Muscle layer of duodenum (tissue), 2 donors: ENCODE measurements around the gene GNG2.

Experiments
- H3K27ac ChIP-seq: one replicate; pipeline ENCODE4 v1.7.0; 2013; ENCODE audit warnings: mild to moderate bottlenecking, low read length
- H3K27me3 ChIP-seq: one replicate; pipeline ENCODE4 v1.7.0; 2013; ENCODE audit warnings: low read depth, mild to moderate bottlenecking, control low read depth, low read length
- H3K36me3 ChIP-seq, 2 donors: one replicate each; pipeline ENCODE4 v1.7.0; 2013; ENCODE audit warnings: low read length in 2 of 2, control low read depth in 1 of 2, mild to moderate bottlenecking in 1 of 2; ENCODE audit not compliant: insufficient read depth in 2 of 2, control insufficient read depth in 1 of 2
- H3K4me1 ChIP-seq, 2 donors: one replicate each; pipeline ENCODE4 v1.7.0; 2013; ENCODE audit warnings: low read length in 2 of 2, mild to moderate bottlenecking in 2 of 2, control low read depth in 1 of 2, moderate library complexity in 1 of 2; ENCODE audit not compliant: insufficient read depth in 2 of 2, control insufficient read depth in 1 of 2
- H3K4me3 ChIP-seq, 2 donors: one replicate each; pipeline ENCODE4 v1.7.0; 2013; ENCODE audit warnings: low read length in 2 of 2, low read depth in 1 of 2, mild to moderate bottlenecking in 1 of 2
- H3K9me3 ChIP-seq, 2 donors: one replicate each; pipeline ENCODE4 v1.7.0; 2013; ENCODE audit warnings: low read length in 2 of 2, control low read depth in 1 of 2, mild to moderate bottlenecking in 1 of 2; ENCODE audit not compliant: control insufficient read depth in 1 of 2
- donor health status: healthy.

The GNG2 gene

DNA sequence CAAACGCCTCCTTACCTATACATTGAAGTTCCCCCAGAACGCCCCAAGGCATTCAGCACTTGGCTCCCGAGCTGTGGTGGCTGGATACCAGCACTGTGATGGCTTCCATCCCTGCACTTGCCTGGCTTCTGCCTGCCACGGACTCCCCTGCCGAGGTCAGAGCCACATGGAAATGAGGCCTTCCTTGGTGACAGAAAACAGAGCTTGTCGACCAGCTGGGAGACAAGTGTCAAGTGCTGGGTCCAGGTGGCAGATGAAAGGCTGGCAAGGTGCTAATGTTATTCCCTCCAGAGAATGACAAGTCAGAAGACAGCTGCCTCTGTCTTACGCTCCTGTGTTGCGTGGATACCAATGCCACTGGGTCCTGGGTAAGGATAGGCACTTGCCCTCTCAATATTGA lies 26.2 kb upstream of the GNG2 start:
- H3K36me3 ChIP-seq: no peaks in the 10 kb centered on the region
- no peak overlapping the region for H3K4me3 ChIP-seq
- H3K27me3 ChIP-seq: no peaks in the 10 kb centered on the region
- H3K9me3 ChIP-seq: peaks cover 4 to 6% of the 10 kb centered on the region in 2 donors
- H3K4me1 ChIP-seq: no peaks in the 10 kb centered on the region
- no peak overlapping the region for H3K27ac ChIP-seq

DNA sequence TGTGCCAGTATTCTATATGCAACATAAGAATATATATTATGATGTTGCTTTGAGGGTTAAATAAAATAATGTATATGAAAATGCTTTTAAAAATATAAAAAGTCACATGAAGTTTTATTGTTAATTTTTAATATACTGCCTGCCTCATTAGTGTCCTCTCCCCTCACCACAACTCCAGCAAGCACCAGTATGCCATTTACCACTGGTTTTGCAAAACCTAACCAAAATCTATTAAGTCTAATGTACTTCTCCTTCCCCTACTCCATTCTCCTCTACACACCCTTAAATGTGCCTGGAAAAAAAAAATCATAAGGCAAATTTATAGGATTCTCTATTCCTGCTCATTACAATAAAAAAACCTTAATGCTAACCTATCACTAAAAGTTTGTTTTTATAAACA lies 24.0 kb upstream of the GNG2 start:
- Histone ChIP-seq H3K4me1 (no peaks in the 10 kb centered on the region), H3K36me3 (no peaks in the 10 kb centered on the region), H3K27ac (no peak overlapping the region), H3K9me3 (peaks cover 4 to 6% of the 10 kb centered on the region in 2 donors), H3K27me3 (no peaks in the 10 kb centered on the region), H3K4me3 (no peak overlapping the region)

DNA sequence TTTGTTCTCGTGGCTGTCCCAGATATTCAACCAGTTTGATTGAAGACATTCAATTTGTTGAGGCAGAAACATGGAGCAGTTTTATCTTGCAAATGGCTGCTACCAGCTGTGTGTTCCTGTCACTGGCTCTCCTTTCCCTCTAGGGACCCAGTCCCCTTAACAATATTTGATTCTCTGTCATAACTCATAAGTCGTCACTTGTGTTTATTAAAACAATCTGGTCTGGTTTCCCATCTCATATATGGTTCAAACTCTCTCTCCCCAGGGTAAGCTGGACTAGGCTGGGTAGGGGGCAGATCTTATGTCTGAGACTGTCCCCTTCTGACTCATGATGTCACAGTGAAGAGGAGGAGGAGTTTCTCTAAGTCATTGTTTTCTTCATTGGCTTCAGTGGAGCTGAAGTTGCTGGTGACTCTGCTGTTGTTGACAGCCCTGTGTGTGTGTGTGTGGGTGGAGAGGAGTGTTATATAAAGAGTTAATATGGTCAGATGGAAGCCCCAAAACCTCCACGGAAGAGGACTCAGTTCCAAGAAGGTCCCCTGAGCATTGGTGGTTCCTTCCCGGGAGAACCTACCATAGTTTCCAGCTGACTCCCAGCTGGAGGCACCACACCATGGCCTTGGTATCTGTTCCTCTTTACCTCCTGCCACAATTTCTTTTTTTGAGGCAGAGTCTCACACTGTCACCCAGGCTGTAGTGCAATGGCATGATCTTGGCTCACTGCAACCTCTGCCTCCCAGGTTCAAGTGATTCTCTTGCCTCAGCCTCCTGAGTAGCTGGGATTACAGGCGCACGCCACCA lies 16.1 kb upstream of the GNG2 start:
- Histone ChIP-seq H3K4me1 (peaks cover 0 to 4% of the 10 kb centered on the region in 2 donors), H3K27me3 (no peaks in the 10 kb centered on the region), H3K4me3 (no peak overlapping the region), H3K36me3 (no peaks in the 10 kb centered on the region), H3K9me3 (no peaks in the 10 kb centered on the region), H3K27ac (no peak overlapping the region)

DNA sequence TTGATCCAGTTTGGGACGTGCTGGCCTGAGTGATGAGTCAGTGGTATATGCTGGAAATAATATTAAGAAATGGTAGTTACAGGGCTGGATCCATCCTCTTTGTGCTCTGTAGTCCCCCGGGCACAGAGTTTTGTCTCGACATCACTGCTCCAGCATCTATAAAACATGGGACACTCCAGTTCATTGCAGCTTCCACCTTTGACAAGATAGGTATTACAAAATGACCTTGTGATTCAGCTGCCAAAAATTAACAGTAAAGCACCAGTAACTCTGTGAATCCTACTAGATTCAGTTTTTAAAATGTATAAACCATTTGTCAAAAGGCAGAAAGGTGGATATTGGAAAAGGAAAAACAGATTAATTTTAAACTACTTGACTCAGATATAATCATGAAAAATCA lies 14.6 kb upstream of the GNG2 start:
- H3K4me3 ChIP-seq: no peak overlapping the region
- H3K4me1 ChIP-seq: peaks cover 0 to 4% of the 10 kb centered on the region in 2 donors
- H3K36me3 ChIP-seq: no peaks in the 10 kb centered on the region
- H3K9me3 ChIP-seq: no peaks in the 10 kb centered on the region
- H3K27me3 ChIP-seq: no peaks in the 10 kb centered on the region
- no peak overlapping the region for H3K27ac ChIP-seq

DNA sequence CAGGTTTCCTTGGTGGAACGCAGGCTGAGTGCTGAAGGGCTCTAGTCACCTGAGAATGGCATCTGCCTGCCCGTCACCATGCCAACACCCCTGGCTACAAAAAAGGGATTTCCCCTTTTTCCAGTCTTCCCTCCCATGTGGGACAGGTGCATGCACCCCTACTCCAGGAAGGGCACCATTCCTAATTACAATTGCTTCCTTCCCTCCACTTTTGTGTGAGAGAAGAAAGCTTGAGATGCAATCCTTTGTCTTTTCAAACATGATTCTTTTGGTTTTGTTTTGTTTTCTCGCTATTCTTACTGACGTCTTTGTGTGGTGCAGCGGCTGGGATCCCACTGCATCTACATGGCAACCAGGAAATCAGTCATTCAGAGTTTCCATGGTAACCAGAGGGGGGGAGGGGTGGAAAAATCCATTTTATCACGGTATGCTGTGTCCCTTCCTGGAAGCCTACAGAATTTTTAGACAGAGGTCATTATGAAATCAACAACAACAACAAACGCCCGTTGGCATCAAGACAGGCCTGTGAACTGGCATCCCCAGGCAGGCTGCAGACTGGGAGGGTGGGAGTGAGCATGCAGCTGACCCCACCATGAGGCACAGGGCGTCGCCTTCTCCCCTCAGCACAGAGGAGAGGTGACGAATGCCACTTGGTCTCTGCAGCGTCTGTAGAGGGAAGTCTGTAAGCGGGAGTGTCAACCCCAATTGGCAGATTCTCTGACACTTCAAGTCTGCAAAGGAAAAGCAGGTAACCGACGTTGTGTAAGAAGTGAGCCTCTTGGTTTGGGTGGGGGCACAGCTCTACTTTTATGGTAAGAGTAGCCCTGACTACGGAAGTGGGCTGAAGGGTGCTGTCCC lies 13.6 kb upstream of the GNG2 start:
- Histone ChIP-seq H3K27ac (peak overlapping the region; percentile 42), H3K27me3 (no peaks in the 10 kb centered on the region), H3K4me3 (peak overlapping the region in 1 of 2 donors; percentile 9), H3K36me3 (no peaks in the 10 kb centered on the region), H3K9me3 (no peaks in the 10 kb centered on the region), H3K4me1 (peaks cover 0 to 4% of the 10 kb centered on the region in 2 donors)

DNA sequence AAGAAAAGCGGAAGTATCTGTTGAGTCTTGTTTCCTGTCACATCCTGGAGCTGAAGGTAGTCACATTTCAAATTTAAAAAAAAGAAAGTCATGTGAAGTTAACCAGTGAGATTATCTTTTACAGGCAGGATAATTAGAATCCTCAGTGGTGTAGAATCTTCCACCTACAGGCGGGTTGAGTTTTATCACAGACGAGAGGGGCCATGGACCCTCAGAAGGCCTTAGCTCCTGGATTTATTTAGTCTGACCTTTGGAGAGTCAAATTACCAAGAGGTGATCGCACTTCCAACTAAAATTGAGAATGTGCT lies 13.0 kb upstream of the GNG2 start:
- Histone ChIP-seq H3K9me3 (no peaks in the 10 kb centered on the region), H3K4me1 (peaks cover 0 to 4% of the 10 kb centered on the region in 2 donors), H3K36me3 (no peaks in the 10 kb centered on the region), H3K27me3 (no peaks in the 10 kb centered on the region), H3K27ac (no peak overlapping the region), H3K4me3 (no peak overlapping the region)

DNA sequence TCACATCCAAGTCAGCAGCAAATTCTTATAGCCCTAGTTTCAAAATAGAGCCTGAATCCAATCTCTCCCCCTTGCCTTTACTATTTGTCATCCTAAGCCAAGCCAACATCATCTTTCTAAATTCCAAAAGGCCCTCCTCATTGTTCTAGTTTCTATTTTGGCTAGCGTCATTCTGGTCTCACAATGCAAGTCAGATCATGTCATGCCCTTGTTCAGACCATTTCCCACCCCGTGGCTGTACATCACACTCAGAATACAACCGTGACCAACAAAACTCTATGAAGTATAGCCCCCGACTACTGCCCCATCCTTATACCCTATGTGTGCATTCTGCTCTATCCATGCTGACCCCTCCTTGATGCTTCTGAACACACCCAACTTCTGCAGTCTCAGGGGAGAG lies 12.3 kb upstream of the GNG2 start:
- Histone ChIP-seq H3K4me1 (peaks cover 0 to 4% of the 10 kb centered on the region in 2 donors), H3K4me3 (no peak overlapping the region), H3K27me3 (no peaks in the 10 kb centered on the region), H3K36me3 (no peaks in the 10 kb centered on the region), H3K27ac (no peak overlapping the region), H3K9me3 (no peaks in the 10 kb centered on the region)

DNA sequence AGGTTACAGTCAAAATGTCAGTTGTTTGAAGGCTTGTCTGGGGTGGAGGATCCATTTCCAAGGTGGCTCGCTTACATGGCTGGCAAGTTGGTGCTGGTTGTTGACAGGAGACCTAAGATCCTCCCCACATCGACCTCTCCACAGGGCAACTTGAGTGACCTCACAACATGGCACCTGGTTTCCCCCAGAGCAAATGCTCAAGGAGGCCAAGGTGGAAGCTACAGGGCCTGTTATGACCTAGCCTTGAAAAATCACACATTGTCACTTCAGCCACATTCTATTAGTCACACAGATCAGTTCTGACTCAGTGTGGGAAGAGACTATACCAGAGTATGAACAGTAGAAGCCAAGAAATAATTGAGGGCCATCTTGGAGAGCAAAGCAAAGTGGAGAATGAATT lies 11.3 kb upstream of the GNG2 start:
- Histone ChIP-seq H3K4me3 (no peak overlapping the region), H3K36me3 (no peaks in the 10 kb centered on the region), H3K27ac (no peak overlapping the region), H3K27me3 (no peaks in the 10 kb centered on the region), H3K9me3 (no peaks in the 10 kb centered on the region), H3K4me1 (peaks cover 0 to 4% of the 10 kb centered on the region in 2 donors)

DNA sequence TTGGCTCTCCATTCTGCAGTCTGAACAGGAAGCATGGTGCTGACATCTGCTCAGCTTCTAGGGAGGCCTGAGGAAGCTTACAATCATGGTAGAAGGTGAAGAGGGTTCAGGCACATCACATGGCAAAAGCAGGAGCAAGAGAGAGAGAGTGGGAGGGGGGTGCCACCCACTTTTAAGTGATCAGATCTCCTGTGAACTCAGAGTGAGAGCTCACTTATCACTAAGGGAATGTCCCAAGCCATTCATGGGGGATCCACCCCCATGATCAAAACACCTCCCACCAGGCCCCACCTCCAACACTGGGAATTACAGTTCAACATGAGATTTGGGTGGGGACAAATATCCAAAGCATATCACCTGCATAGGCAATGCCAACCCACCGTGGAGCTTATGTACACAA lies 9.8 kb upstream of the GNG2 start:
- Histone ChIP-seq H3K4me3 (no peak overlapping the region), H3K4me1 (peaks cover 0 to 4% of the 10 kb centered on the region in 2 donors), H3K27ac (no peak overlapping the region), H3K9me3 (no peaks in the 10 kb centered on the region), H3K27me3 (no peaks in the 10 kb centered on the region), H3K36me3 (no peaks in the 10 kb centered on the region)

DNA sequence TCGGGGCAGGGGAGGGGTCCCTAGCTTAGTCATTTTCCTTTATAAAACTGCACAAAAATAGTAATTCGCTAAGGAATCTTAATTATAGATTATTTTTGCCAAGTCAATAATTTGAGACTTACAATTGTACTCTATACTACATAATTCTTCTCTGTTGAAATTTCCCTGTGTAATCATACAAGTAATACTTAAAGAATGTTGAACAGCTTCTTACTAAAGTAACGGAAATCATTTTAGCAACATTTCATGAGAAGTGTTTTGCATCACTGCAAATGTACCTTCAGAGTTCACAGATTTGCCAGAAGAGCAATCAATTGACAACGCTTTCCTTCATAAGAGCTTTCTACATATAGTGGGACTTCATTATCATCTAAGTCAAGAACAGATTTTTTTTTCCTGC lies 7.9 kb upstream of the GNG2 start:
- Histone ChIP-seq H3K4me3 (no peak overlapping the region), H3K36me3 (no peaks in the 10 kb centered on the region), H3K27ac (no peak overlapping the region), H3K9me3 (no peaks in the 10 kb centered on the region), H3K4me1 (no peaks in the 10 kb centered on the region), H3K27me3 (no peaks in the 10 kb centered on the region)

DNA sequence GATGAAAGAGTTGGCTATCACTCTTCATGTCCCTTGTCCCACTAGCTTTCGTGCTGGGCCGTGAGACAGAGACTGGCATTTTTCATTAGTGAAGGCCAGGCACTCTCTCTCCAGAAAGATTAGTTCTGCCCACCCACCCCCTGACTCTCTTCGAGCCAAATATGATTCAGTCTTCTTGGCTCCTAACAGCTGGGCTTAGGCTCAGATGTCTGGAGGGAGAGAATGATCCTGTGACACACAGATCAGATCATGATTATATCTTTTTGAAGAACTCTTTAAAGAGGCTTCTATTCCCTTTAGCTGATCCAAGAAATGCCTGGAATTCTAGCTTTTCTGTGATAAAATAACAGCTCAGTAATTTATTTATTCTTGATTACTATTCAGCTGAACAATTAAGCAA lies 5.2 kb upstream of the GNG2 start:
- H3K4me1 ChIP-seq: peaks cover 7% of the 10 kb centered on the region in 2 donors
- no peak overlapping the region for H3K4me3 ChIP-seq
- H3K27me3 ChIP-seq: no peaks in the 10 kb centered on the region
- no peak overlapping the region for H3K27ac ChIP-seq
- no peaks in the 10 kb centered on the region for H3K9me3 ChIP-seq
- no peaks in the 10 kb centered on the region for H3K36me3 ChIP-seq
